Measurements from ENCODE around the gene ZNF692.

DNA sequence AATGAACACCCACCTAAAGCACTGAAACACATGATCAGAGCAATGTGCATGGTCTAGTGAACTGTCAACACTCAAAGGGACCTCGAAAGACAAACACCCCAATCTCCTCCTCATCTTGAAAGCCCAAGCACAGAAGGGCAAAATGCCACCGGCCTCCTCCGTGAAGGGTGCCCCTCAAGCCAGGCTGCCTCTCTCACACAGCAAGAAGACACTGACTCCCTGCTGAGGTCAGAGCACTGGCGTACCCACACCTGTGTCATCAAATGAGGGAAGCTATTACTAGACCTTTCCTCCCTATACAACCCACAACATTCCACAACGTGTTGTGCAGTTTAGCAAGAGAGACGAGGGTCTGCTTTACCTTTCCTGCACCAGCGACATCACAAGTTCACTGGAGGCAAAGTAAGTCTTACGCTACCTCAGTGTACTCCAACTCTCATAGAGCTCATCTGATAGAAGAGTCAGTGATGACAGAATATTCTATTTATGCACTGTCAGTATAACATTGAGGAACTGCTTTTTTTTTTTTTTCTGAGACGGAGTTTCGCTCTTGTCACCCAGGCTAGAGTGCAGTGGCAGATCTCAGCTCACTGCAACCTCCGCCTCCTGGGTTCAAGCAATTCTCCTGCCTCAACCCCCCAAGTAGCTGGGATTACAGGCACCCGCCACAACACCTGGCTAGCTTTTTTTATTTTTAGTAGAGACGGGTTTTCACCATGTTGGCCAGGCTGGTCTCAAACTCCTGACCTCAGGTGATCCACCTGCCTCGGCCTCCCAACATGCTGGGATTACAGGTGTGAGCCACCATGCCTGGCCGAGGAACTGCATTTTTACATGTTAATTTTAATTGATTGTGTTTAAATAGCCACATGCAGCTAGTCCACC lies 36.5 kb downstream of the ZNF692 start:
- TF ChIP-seq CTCF (IDR thresholded peaks at IDR 0.05; ENCODE audit: low read depth, low read length, missing input control) (no peak), TAF1 (conservative IDR thresholded peaks at IDR 0.05) (no peak), RAD21 (IDR thresholded peaks at IDR 0.05) (no peak), JUND (IDR thresholded peaks at IDR 0.05) (no peak), MAX (IDR thresholded peaks at IDR 0.05) (no peak), ATF3 (IDR thresholded peaks at IDR 0.05) (no peak), RXRA (IDR thresholded peaks at IDR 0.05) (no peak), YY1 (IDR thresholded peaks at IDR 0.05) (no peak)
- TF ChIP-seq, protein P1, sequence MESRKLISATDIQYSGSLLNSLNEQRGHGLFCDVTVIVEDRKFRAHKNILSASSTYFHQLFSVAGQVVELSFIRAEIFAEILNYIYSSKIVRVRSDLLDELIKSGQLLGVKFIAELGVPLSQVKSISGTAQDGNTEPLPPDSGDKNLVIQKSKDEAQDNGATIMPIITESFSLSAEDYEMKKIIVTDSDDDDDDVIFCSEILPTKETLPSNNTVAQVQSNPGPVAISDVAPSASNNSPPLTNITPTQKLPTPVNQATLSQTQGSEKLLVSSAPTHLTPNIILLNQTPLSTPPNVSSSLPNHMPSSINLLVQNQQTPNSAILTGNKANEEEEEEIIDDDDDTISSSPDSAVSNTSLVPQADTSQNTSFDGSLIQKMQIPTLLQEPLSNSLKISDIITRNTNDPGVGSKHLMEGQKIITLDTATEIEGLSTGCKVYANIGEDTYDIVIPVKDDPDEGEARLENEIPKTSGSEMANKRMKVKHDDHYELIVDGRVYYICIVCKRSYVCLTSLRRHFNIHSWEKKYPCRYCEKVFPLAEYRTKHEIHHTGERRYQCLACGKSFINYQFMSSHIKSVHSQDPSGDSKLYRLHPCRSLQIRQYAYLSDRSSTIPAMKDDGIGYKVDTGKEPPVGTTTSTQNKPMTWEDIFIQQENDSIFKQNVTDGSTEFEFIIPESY (IDR thresholded peaks at IDR 0.05) = no peak
